IgD-negative memory B cell (primary cell): Measurements from ENCODE around the gene NUP205. TPM values are rescaled to one million over a fixed set of nuclear protein-coding genes. Genes with fewer than 3 reads are reported as not detected.

Experiments used
- H3K27ac Mint-ChIP-seq, 3 donors: one replicate each; pipeline ENCODE4 v1.8.0; 2020 to 2022; ENCODE audit warnings: mild to moderate bottlenecking in 3 of 3, mixed read lengths in 3 of 3, moderate library complexity in 1 of 3
- H3K27me3 Mint-ChIP-seq: one replicate; pipeline ENCODE4 v1.8.0; 2021; ENCODE audit warnings: mixed read lengths
- H3K36me3 Mint-ChIP-seq: one replicate; pipeline ENCODE4 v1.8.0; 2020; ENCODE audit warnings: mild to moderate bottlenecking, mixed read lengths
- H3K4me1 Mint-ChIP-seq, 3 donors: one replicate each; pipeline ENCODE4 v1.8.0; 2020 to 2022; ENCODE audit warnings: mixed read lengths in 3 of 3, mild to moderate bottlenecking in 1 of 3
- H3K4me3 Mint-ChIP-seq, 4 donors: one replicate each; pipeline ENCODE4 v1.8.0; 2020 to 2022; ENCODE audit warnings: mild to moderate bottlenecking in 4 of 4, mixed read lengths in 4 of 4, moderate library complexity in 3 of 4
- H3K9me3 Mint-ChIP-seq, 3 donors: one replicate each; pipeline ENCODE4 v1.8.0; 2020 to 2021; ENCODE audit warnings: mixed read lengths in 3 of 3, mild to moderate bottlenecking in 1 of 3
- polyA plus RNA-seq: library from polyadenylated mRNA; unstranded; fragments of 300-500 nt; fragmentation: Illumina TruSeq; gene quantifications from one replicate; pipeline ENCODE4 v1.2.3, GENCODE V29; 2021

The NUP205 gene
- polyA plus RNA-seq, 1 donor from 2014 or later = 18.0 TPM

DNA sequence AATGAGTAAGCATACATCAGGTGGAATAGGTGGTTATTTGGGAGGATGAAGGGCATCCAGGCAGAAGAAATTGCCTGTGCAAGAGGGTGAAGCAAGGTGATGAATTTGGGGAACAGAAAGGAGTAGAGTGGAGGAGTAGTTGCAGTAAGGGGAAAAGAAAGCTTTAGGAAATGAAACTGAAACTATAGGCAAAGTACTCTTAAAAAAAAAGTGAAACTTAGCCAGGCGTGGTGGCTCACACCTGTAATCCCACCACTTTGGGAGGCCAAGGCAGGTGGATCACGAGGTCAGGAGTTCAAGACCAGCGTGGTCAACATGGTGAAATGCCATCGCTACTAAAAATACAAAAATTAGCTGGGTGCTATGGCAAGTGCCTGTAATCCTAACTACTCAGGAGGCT, 17.6 kb downstream of the NUP205 start:
- Mint-ChIP-seq H3K4me1 (peaks cover 20 to 24% (median 21%) of the 10 kb centered on the region in 3 donors), H3K27ac (peak overlapping the region; percentile 31 to 76 (median 53)), H3K27me3 (no peaks in the 10 kb centered on the region), H3K4me3 (peak overlapping the region in 2 of 4 donors; percentile 3 to 19), H3K36me3 (peaks cover 14% of the 10 kb centered on the region), H3K9me3 (peaks cover 0 to 4% (median 2%) of the 10 kb centered on the region in 3 donors)

DNA sequence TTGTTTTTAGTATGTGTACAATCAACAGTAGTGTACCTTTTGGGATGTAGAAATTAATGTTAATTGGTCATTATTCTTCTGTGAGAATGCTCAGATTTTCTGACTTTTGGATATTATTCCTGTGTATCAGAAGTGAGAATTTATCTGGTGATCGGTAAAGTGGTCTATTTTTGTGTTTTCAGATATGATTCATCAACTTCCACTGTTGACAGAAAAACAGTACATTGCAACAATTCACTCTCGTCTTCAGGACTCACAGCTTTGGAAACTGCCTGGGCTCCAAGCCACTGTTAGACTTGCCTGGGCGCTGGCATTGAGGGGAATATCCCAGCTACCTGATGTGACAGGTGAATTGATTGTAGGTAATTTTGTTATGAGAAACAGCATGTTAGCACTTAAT, 20.9 kb downstream of the NUP205 start:
- Mint-ChIP-seq H3K4me3 (no peak overlapping the region), H3K4me1 (peaks cover 16 to 17% (median 16%) of the 10 kb centered on the region in 3 donors), H3K27me3 (no peaks in the 10 kb centered on the region), H3K9me3 (peaks cover 0 to 4% (median 2%) of the 10 kb centered on the region in 3 donors), H3K27ac (peak overlapping the region in 1 of 3 donors; percentile 23), H3K36me3 (peaks cover 15% of the 10 kb centered on the region)

DNA sequence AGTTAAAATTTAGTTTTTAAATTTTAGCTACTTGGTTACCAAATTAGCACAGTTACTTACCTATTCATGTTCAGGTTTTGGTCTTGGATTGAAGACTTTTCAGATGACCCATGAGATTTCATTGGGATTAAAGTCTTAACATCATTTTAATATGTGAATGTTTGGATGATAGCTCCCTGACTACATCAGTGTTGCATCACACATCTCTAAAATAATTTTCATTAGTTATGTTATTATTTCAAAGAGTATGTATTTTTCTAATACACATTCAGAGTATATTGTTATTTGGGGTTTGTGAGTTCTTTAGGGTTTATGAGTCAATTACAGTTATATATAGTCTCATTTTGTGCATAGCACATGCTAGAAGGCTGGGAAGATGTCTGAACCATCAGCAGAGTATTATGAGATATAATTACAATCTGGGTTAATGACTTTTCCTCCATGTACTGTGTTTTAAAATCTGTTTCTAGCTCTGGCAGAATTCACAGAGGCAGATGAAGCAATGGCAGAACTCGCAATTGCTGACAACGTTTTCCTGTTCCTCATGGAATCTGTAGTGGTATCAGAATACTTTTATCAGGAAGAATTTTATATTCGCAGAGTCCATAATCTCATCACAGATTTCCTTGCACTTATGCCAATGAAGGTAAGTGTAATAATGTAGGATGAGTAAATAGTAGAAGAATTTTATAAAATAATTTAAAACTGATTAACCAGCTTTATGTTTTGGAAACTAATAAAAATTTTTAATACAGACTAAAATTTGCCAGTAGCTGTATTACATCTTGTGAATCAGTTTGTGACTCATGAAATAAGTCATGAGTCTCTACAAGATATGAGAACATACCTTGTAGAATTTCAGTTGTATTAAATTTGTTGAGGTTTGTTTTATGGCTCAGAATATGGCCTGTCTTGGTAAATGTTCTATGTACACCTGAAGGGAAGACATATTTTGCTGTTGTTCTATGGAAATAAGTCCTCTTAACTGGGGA, 26.9 kb downstream of the NUP205 start:
- Mint-ChIP-seq H3K27me3 (no peaks in the 10 kb centered on the region), H3K9me3 (no peaks in the 10 kb centered on the region), H3K4me1 (no peaks in the 10 kb centered on the region), H3K4me3 (no peak overlapping the region), H3K36me3 (peaks cover 16% of the 10 kb centered on the region), H3K27ac (no peak overlapping the region)

DNA sequence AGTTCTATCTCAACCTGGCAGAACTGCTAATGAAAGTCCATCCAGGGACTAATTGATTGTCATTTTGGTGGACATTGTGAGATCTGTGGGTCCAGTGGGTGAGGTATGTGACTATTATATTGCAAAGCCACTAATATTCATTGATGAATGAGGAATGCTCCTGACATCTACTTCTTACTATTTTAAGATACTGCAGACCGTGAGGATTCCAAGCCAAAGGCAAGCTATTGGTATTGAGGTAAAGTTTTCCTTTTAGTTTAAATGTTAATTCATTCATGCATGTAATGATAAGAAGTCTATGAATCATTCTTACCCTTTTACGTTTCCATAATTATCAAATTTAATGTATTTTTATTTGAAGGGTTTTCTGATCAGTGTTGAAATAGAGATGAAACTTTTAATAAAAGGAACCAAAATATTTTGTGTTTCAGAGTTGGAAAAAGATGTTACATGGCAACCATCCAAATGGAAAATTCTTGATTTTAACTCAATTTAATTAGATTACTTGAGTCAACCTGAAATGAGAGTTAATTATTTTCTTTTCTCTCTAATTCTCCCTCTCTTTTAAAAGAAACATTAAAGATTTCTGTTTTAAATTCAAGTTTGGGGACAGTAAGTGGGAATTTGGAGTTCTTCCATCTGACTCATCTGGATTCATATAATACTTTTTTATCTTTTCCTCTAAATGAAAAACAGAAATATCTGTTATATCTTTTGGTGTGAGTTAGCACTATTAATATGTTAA, 39.6 kb downstream of the NUP205 start:
- no peak overlapping the region for H3K27ac Mint-ChIP-seq
- no peak overlapping the region for H3K4me3 Mint-ChIP-seq
- no peaks in the 10 kb centered on the region for H3K4me1 Mint-ChIP-seq
- H3K27me3 Mint-ChIP-seq = no peaks in the 10 kb centered on the region
- H3K36me3 Mint-ChIP-seq = peaks cover 2% of the 10 kb centered on the region
- no peaks in the 10 kb centered on the region for H3K9me3 Mint-ChIP-seq

DNA sequence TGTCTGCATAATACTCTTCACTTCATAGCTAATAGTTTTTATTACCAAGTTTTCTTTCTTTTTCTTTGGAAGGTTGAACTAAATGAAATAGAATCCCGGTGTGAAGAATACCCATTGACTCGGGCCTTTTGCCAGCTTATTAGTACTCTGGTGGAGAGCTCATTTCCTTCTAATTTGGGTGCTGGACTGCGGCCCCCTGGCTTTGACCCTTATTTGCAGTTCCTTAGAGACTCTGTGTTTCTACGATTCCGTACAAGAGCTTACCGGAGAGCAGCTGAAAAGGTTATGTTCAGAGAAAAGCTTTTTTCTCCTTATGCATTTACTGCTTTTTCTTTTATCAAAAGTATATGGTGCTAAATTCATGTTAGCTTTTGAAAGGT, 40.2 kb downstream of the NUP205 start:
- no peak overlapping the region for H3K4me3 Mint-ChIP-seq
- peaks cover 2% of the 10 kb centered on the region for H3K36me3 Mint-ChIP-seq
- no peaks in the 10 kb centered on the region for H3K9me3 Mint-ChIP-seq
- no peak overlapping the region for H3K27ac Mint-ChIP-seq
- H3K27me3 Mint-ChIP-seq = no peaks in the 10 kb centered on the region
- H3K4me1 Mint-ChIP-seq = no peaks in the 10 kb centered on the region

DNA sequence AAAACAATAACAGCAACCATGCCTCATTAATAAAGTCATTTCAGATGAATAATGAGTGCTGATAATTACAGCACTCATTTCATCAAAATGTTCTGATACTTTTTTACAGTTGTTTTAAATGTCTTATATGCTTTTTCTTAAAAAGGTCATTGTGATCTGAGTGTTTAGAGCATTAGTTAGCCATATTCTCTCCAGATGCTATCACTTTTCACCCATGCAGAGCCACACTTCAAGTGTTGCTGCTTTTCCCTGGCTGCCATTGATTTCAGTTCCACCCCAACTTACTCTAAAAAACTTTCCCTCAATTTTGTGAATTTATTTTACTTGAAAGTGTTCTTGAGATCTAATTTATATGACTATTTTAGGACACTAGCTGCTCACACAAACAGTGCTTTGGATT, 41.8 kb downstream of the NUP205 start:
- Mint-ChIP-seq H3K4me3 (no peak overlapping the region), H3K36me3 (no peaks in the 10 kb centered on the region), H3K9me3 (no peaks in the 10 kb centered on the region), H3K4me1 (no peaks in the 10 kb centered on the region), H3K27ac (no peak overlapping the region), H3K27me3 (no peaks in the 10 kb centered on the region)

DNA sequence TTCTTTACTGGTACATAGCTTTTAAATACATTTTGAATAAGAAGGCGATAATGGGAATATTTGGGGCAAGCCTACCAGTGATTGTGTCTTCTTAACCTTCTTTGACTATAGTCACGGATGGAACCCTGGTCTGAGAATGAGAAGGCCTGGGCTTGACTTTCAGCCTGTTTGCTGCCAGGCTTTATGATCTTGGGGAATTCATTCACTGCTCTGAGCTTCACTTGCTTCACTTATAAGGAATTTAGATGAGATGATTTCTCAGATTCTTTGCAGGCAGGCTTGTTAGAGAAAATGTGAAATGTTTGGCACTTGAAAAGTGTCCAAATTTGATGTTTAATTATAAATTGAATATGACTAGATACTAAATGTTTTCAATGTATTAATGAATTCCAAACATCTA, 42.5 kb downstream of the NUP205 start:
- H3K36me3 Mint-ChIP-seq = peaks cover 3% of the 10 kb centered on the region

DNA sequence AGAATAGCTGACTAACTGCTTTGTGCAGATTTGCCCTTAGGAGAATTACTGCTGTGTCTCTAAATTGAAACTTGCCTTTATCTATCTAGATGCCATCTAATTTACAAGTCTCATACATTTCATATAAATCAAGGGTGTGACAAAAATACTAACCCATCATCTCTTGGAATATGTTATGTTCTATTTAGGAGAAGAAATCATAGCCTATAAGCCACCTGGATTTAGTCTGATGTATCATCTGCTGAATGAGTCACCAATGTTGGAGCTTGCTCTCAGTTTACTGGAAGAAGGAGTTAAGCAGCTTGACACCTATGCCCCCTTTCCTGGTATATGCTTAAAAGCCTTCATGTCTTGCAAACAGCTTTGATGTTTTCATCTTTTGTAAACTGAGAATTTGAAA, 43.5 kb downstream of the NUP205 start:
- H3K4me3 Mint-ChIP-seq = no peak overlapping the region
- H3K36me3 Mint-ChIP-seq = peaks cover 3% of the 10 kb centered on the region
- H3K4me1 Mint-ChIP-seq = no peaks in the 10 kb centered on the region
- no peaks in the 10 kb centered on the region for H3K27me3 Mint-ChIP-seq
- H3K9me3 Mint-ChIP-seq = no peaks in the 10 kb centered on the region
- no peak overlapping the region for H3K27ac Mint-ChIP-seq

More for the DNA sequence above, 42.5 kb downstream of the NUP205 start:
- Mint-ChIP-seq H3K27me3 (no peaks in the 10 kb centered on the region), H3K9me3 (no peaks in the 10 kb centered on the region), H3K27ac (no peak overlapping the region), H3K4me3 (no peak overlapping the region), H3K4me1 (no peaks in the 10 kb centered on the region)

DNA sequence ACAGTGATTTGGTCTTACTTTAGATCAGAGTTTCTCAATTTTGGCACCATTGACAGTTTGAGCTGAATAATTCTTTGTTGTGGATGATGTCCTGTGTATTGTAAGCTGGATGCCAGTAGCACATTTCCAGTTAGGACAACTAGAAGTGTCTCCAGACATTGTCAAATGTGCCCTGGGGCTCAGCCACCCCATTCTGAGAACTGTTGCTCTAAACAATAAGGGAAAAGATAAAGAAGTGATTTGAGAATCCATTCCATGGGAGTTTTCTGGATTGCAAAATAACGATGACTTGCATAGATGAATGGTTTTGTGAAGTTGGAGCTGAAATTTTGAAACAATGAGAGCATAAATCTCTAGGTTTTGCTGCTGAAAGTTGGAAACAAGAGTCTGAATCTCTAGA, 44.6 kb downstream of the NUP205 start:
- Mint-ChIP-seq H3K27me3 (no peaks in the 10 kb centered on the region), H3K4me1 (no peaks in the 10 kb centered on the region), H3K4me3 (no peak overlapping the region), H3K9me3 (no peaks in the 10 kb centered on the region), H3K36me3 (peaks cover 9% of the 10 kb centered on the region), H3K27ac (peak overlapping the region in 1 of 3 donors; percentile 73)

DNA sequence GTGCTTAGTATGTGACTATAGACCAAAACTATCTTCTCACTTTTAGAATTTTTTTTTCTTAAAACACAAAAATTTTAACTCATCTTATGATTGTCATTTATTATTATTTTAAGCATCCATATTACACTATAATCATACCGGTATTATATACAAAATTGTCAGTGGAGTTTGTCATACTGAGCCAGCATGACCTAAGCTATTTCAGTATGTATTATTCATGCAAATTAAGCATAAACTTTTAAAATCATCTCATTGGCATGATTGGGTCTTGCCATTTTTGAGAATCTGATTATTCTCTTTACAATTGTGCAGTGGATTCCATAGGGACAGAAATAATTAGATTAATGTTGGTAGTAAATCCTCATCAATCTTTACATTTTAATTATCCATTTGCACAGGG, 58.4 kb downstream of the NUP205 start:
- Mint-ChIP-seq H3K36me3 (peaks cover 6% of the 10 kb centered on the region), H3K4me1 (no peaks in the 10 kb centered on the region), H3K27me3 (no peaks in the 10 kb centered on the region), H3K9me3 (no peaks in the 10 kb centered on the region), H3K27ac (no peak overlapping the region), H3K4me3 (no peak overlapping the region)

DNA sequence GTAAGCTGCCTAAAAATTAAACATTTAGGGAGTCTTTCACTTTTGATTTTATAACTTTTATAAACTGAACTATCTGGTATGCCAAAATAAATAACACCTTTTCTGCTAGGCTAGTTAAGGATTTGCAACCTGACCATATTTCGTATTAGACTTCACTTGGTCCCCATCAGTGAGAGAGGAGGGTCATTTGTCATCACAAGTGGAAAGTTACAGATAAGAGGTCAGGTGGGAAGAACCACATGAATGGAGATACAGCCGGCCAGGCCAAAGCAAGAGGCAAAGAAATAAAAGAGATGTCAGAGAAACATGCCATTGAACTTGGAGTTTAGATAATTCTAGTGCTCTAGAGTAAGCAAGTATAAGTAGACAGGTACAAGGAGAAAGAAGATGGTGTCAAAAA, 60.1 kb downstream of the NUP205 start:
- Mint-ChIP-seq H3K9me3 (no peaks in the 10 kb centered on the region), H3K4me3 (no peak overlapping the region), H3K27me3 (no peaks in the 10 kb centered on the region), H3K4me1 (peaks cover 0 to 1% (median 0%) of the 10 kb centered on the region in 3 donors), H3K27ac (peak overlapping the region in 1 of 3 donors; percentile 16), H3K36me3 (peaks cover 6% of the 10 kb centered on the region)

DNA sequence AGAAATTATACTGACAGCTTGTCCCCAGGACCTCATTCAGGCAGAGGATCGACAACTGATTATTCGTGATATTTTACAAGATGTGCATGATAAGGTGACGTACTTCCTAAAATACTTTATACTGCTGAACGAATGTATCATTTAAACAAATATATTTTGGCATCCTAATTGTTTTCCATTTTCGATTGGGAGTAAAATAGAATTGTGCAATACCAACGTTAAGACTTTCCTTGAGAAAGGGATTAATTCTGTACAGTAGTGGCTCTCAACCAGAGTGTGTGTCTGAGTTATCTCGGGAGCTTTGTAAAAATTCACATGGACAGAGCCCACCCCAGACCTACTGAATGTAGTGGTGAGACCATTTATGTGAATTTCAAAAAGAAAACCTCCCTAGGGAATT, 60.8 kb downstream of the NUP205 start:
- peaks cover 7% of the 10 kb centered on the region for H3K36me3 Mint-ChIP-seq
- H3K9me3 Mint-ChIP-seq = no peaks in the 10 kb centered on the region
- H3K27me3 Mint-ChIP-seq = no peaks in the 10 kb centered on the region
- no peak overlapping the region for H3K27ac Mint-ChIP-seq
- H3K4me1 Mint-ChIP-seq = peaks cover 0 to 1% (median 0%) of the 10 kb centered on the region in 3 donors
- no peak overlapping the region for H3K4me3 Mint-ChIP-seq

DNA sequence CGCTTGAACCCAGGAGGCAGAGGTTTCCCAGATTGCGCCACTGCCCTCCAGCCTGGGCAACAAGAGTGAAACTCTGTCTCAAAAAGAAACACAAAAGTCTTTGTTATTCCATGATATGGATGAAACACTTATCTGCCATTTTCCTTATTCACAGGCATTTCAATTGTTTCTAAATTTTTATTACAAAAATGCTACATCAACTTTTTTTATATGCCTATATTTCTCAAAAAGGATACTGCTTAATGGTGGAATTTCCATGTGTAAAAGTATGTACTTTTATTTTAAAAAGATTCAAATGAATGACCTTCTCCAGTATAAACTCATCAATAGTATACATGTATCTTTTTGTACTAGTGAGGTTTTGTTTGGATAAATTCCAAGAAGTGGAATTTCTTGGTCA, 62.7 kb downstream of the NUP205 start:
- peaks cover 0 to 1% (median 0%) of the 10 kb centered on the region in 3 donors for H3K4me1 Mint-ChIP-seq

DNA sequence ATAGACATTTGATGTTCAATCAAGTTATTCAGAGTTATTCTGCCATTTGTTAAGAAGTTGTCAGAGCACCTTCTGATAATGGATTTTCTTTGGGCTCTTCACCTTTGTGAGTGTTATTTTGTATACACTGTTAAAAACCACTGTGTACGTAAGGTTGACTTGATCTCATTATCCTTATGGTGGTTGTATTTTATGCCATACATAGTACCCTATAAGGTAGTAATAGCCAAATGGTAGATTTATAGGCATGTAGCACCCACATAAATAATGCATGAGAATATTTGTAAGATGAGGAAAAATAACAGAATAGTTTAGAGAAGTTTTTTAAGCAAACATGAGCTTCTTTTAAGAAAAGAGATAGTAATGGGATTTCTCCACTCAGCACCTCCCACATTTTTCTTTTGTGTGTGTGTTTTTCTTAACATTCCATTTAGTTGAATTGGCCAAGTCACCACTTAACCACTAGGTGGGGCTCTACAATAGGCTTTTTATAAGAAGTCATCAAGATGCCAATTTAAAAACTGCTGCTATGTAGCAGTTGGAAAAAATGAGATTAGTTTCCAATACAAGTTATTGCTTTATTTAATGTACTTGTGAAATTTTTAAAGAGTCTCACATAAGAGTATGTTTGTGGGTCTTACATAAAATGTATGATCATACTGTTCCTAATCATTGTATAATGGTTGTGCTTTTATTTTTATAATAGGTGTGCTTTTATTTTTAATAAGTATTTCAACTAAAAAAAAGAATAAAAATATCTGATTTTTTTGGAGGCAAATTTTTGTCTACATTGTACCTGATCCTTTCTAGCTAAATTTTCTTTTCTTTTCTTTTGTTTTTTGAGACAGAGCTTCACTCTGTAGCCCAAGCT, 63.5 kb downstream of the NUP205 start:
- no peaks in the 10 kb centered on the region for H3K9me3 Mint-ChIP-seq
- peaks cover 0 to 1% (median 0%) of the 10 kb centered on the region in 3 donors for H3K4me1 Mint-ChIP-seq
- no peak overlapping the region for H3K4me3 Mint-ChIP-seq
- peaks cover 6% of the 10 kb centered on the region for H3K36me3 Mint-ChIP-seq
- no peak overlapping the region for H3K27ac Mint-ChIP-seq
- no peaks in the 10 kb centered on the region for H3K27me3 Mint-ChIP-seq

More for the DNA sequence above, 62.7 kb downstream of the NUP205 start:
- Mint-ChIP-seq H3K36me3 (peaks cover 5% of the 10 kb centered on the region), H3K9me3 (no peaks in the 10 kb centered on the region), H3K27ac (no peak overlapping the region), H3K4me3 (no peak overlapping the region), H3K27me3 (no peaks in the 10 kb centered on the region)
